Measurements from ENCODE around the gene LCLAT1. TPM values are rescaled to one million over a fixed set of nuclear protein-coding genes. Genes with fewer than 3 reads are reported as not detected.

LCLAT1 gene
- total and polyA plus RNA-seq, 4 donors: 2.3 to 22.3 (median 9.4) TPM

- no peak overlapping the region for H3K27ac ChIP-seq (ENCODE audit: low read depth in 1 of 2, low read length in 2 of 2)
- peaks cover 0 to 4% of the 10 kb centered on the region in 2 donors for H3K4me1 ChIP-seq (ENCODE audit: control insufficient read depth in 1 of 2, insufficient read depth in 2 of 2, low read length in 2 of 2)
- WGBS, 2 donors: 96% methylated on average over 3 of the region's 3 CpGs
- intact Hi-C loops (cut with DNase I): no loop called here
- no peaks in the 10 kb centered on the region for H3K9me3 ChIP-seq (ENCODE audit: control insufficient read depth, low read length)
- ATAC-seq (ENCODE audit: low FRiP score): no peak
- H3K4me3 ChIP-seq (ENCODE audit: low read length in 2 of 2): no peak overlapping the region
- DNase-seq: no peak
- H3K27me3 ChIP-seq (ENCODE audit: control insufficient read depth in 1 of 2, insufficient read depth in 2 of 2, low read length in 1 of 2): no peaks in the 10 kb centered on the region
- no peaks in the 10 kb centered on the region for H3K36me3 ChIP-seq (ENCODE audit: control insufficient read depth in 1 of 2, insufficient read depth in 2 of 2, low read length in 1 of 2)
These were observed 136.2 kb downstream of the LCLAT1 start for GRCh38 chr2:30583204-30583749.

- DNase-seq (no peak), ATAC-seq (ENCODE audit: low FRiP score) (no peak)
- Histone ChIP-seq H3K27ac (ENCODE audit: low read depth in 1 of 2, low read length in 2 of 2) (no peak overlapping the region), H3K4me3 (ENCODE audit: low read length in 2 of 2) (no peak overlapping the region), H3K9me3 (ENCODE audit: control insufficient read depth, low read length) (no peaks in the 10 kb centered on the region), H3K4me1 (ENCODE audit: control insufficient read depth in 1 of 2, insufficient read depth in 2 of 2, low read length in 2 of 2) (peaks cover 0 to 4% of the 10 kb centered on the region in 2 donors), H3K27me3 (ENCODE audit: control insufficient read depth in 1 of 2, insufficient read depth in 2 of 2, low read length in 1 of 2) (no peaks in the 10 kb centered on the region), H3K36me3 (ENCODE audit: control insufficient read depth in 1 of 2, insufficient read depth in 2 of 2, low read length in 1 of 2) (no peaks in the 10 kb centered on the region)
- intact Hi-C loops (cut with DNase I): no loop called here
- WGBS, 2 donors: 23 to 41% methylated on average over 4 of the region's 4 CpGs
These were observed 137.1 kb downstream of the LCLAT1 start for GRCh38 chr2:30584116-30584515.

- Histone ChIP-seq H3K27me3 (ENCODE audit: control insufficient read depth in 1 of 2, insufficient read depth in 2 of 2, low read length in 1 of 2) (no peaks in the 10 kb centered on the region), H3K27ac (ENCODE audit: low read depth in 1 of 2, low read length in 2 of 2) (no peak overlapping the region), H3K4me1 (ENCODE audit: control insufficient read depth in 1 of 2, insufficient read depth in 2 of 2, low read length in 2 of 2) (peaks cover 0 to 2% of the 10 kb centered on the region in 2 donors), H3K4me3 (ENCODE audit: low read length in 2 of 2) (no peak overlapping the region), H3K36me3 (ENCODE audit: control insufficient read depth in 1 of 2, insufficient read depth in 2 of 2, low read length in 1 of 2) (no peaks in the 10 kb centered on the region), H3K9me3 (ENCODE audit: control insufficient read depth, low read length) (no peaks in the 10 kb centered on the region)
- DNase-seq (no peak), ATAC-seq (ENCODE audit: low FRiP score) (no peak)
- intact Hi-C loops (cut with DNase I): no loop called here
These were observed 141.9 kb downstream of the LCLAT1 start for GRCh38 chr2:30588994-30589393.

- H3K36me3 ChIP-seq (ENCODE audit: control insufficient read depth in 1 of 2, insufficient read depth in 2 of 2, low read length in 1 of 2): no peaks in the 10 kb centered on the region
- 84 to 93% methylated on average over 1 of the region's 1 CpG for WGBS, 2 donors
- H3K27me3 ChIP-seq (ENCODE audit: control insufficient read depth in 1 of 2, insufficient read depth in 2 of 2, low read length in 1 of 2): no peaks in the 10 kb centered on the region
- ATAC-seq (ENCODE audit: low FRiP score): no peak
- no peaks in the 10 kb centered on the region for H3K4me1 ChIP-seq (ENCODE audit: control insufficient read depth in 1 of 2, insufficient read depth in 2 of 2, low read length in 2 of 2)
- intact Hi-C loops (cut with DNase I): no loop called here
- H3K4me3 ChIP-seq (ENCODE audit: low read length in 2 of 2): no peak overlapping the region
- H3K27ac ChIP-seq (ENCODE audit: low read depth in 1 of 2, low read length in 2 of 2): no peak overlapping the region
- DNase-seq: no peak
- no peaks in the 10 kb centered on the region for H3K9me3 ChIP-seq (ENCODE audit: control insufficient read depth, low read length)
These were observed 143.4 kb downstream of the LCLAT1 start for GRCh38 chr2:30590407-30590806.

- ATAC-seq (ENCODE audit: low FRiP score): no peak
These were observed 144.1 kb downstream of the LCLAT1 start for GRCh38 chr2:30591186-30591585.

GRCh38 chr2:30601375-30601774, 154.3 kb downstream of the LCLAT1 start:
- no peaks in the 10 kb centered on the region for H3K27me3 ChIP-seq (ENCODE audit: control insufficient read depth in 1 of 2, insufficient read depth in 2 of 2, low read length in 1 of 2)
- H3K4me1 ChIP-seq (ENCODE audit: control insufficient read depth in 1 of 2, insufficient read depth in 2 of 2, low read length in 2 of 2): peaks cover 3 to 5% of the 10 kb centered on the region in 2 donors
- WGBS, 2 donors: 3% methylated on average over 1 of the region's 1 CpG
- intact Hi-C loops (cut with DNase I): no loop called here
- DNase-seq (no peak), ATAC-seq (ENCODE audit: low FRiP score) (peak; percentile 46)
- H3K27ac ChIP-seq (ENCODE audit: low read depth in 1 of 2, low read length in 2 of 2): no peak overlapping the region
- no peak overlapping the region for H3K4me3 ChIP-seq (ENCODE audit: low read length in 2 of 2)
- H3K9me3 ChIP-seq (ENCODE audit: control insufficient read depth, low read length): no peaks in the 10 kb centered on the region
- H3K36me3 ChIP-seq (ENCODE audit: control insufficient read depth in 1 of 2, insufficient read depth in 2 of 2, low read length in 1 of 2): no peaks in the 10 kb centered on the region

More at GRCh38 chr2:30591186-30591585, 144.1 kb downstream of the LCLAT1 start:
- Histone ChIP-seq H3K36me3 (ENCODE audit: control insufficient read depth in 1 of 2, insufficient read depth in 2 of 2, low read length in 1 of 2) (no peaks in the 10 kb centered on the region), H3K4me3 (ENCODE audit: low read length in 2 of 2) (no peak overlapping the region), H3K4me1 (ENCODE audit: control insufficient read depth in 1 of 2, insufficient read depth in 2 of 2, low read length in 2 of 2) (no peaks in the 10 kb centered on the region), H3K9me3 (ENCODE audit: control insufficient read depth, low read length) (no peaks in the 10 kb centered on the region), H3K27ac (ENCODE audit: low read depth in 1 of 2, low read length in 2 of 2) (no peak overlapping the region), H3K27me3 (ENCODE audit: control insufficient read depth in 1 of 2, insufficient read depth in 2 of 2, low read length in 1 of 2) (no peaks in the 10 kb centered on the region)
- 99 to 100% methylated on average over 2 of the region's 2 CpGs for WGBS, 2 donors
- no peak for DNase-seq
- intact Hi-C loops (cut with DNase I): no loop called here

GRCh38 chr2:30605197-30605596, 158.2 kb downstream of the LCLAT1 start:
- Histone ChIP-seq H3K27ac (ENCODE audit: low read depth in 1 of 2, low read length in 2 of 2) (no peak overlapping the region), H3K9me3 (ENCODE audit: control insufficient read depth, low read length) (no peaks in the 10 kb centered on the region), H3K4me1 (ENCODE audit: control insufficient read depth in 1 of 2, insufficient read depth in 2 of 2, low read length in 2 of 2) (peaks cover 3 to 5% of the 10 kb centered on the region in 2 donors), H3K4me3 (ENCODE audit: low read length in 2 of 2) (no peak overlapping the region), H3K27me3 (ENCODE audit: control insufficient read depth in 1 of 2, insufficient read depth in 2 of 2, low read length in 1 of 2) (no peaks in the 10 kb centered on the region), H3K36me3 (ENCODE audit: control insufficient read depth in 1 of 2, insufficient read depth in 2 of 2, low read length in 1 of 2) (no peaks in the 10 kb centered on the region)
- intact Hi-C loops (cut with DNase I): no loop called here
- ATAC-seq (ENCODE audit: low FRiP score) (no peak), DNase-seq (no peak)
- WGBS, 2 donors: 91% methylated on average over 3 of the region's 3 CpGs

GRCh38 chr2:30608643-30609042, 161.6 kb downstream of the LCLAT1 start:
- Histone ChIP-seq H3K4me1 (ENCODE audit: control insufficient read depth in 1 of 2, insufficient read depth in 2 of 2, low read length in 2 of 2) (no peaks in the 10 kb centered on the region), H3K9me3 (ENCODE audit: control insufficient read depth, low read length) (no peaks in the 10 kb centered on the region), H3K27me3 (ENCODE audit: control insufficient read depth in 1 of 2, insufficient read depth in 2 of 2, low read length in 1 of 2) (no peaks in the 10 kb centered on the region), H3K4me3 (ENCODE audit: low read length in 2 of 2) (no peak overlapping the region), H3K27ac (ENCODE audit: low read depth in 1 of 2, low read length in 2 of 2) (no peak overlapping the region), H3K36me3 (ENCODE audit: control insufficient read depth in 1 of 2, insufficient read depth in 2 of 2, low read length in 1 of 2) (no peaks in the 10 kb centered on the region)
- ATAC-seq (ENCODE audit: low FRiP score): no peak
- no peak for DNase-seq
- intact Hi-C loops (cut with DNase I): no loop called here
- WGBS, 2 donors: 88 to 94% methylated on average over 1 of the region's 1 CpG

- no peaks in the 10 kb centered on the region for H3K9me3 ChIP-seq (ENCODE audit: control insufficient read depth, low read length)
- intact Hi-C loops (cut with DNase I): no loop called here
- 50 to 65% methylated on average over 4 of the region's 4 CpGs for WGBS, 2 donors
- no peak overlapping the region for H3K27ac ChIP-seq (ENCODE audit: low read depth in 1 of 2, low read length in 2 of 2)
- ATAC-seq (ENCODE audit: low FRiP score): no peak
- no peak for DNase-seq
- H3K4me1 ChIP-seq (ENCODE audit: control insufficient read depth in 1 of 2, insufficient read depth in 2 of 2, low read length in 2 of 2): no peaks in the 10 kb centered on the region
- H3K27me3 ChIP-seq (ENCODE audit: control insufficient read depth in 1 of 2, insufficient read depth in 2 of 2, low read length in 1 of 2): no peaks in the 10 kb centered on the region
- H3K4me3 ChIP-seq (ENCODE audit: low read length in 2 of 2): no peak overlapping the region
- peaks cover 0 to 2% of the 10 kb centered on the region in 2 donors for H3K36me3 ChIP-seq (ENCODE audit: control insufficient read depth in 1 of 2, insufficient read depth in 2 of 2, low read length in 1 of 2)
These were observed 164.5 kb downstream of the LCLAT1 start for GRCh38 chr2:30611583-30611982.

Data from aorta (tissue), 5 donors.